ENCODE measurements around the gene MUC5B. TPM values are rescaled to one million over a fixed set of nuclear protein-coding genes. Genes with fewer than 3 reads are reported as not detected.
"Not testable (repeated sequence)": the region's sequence is repeated elsewhere in the genome, so short reads cannot be mapped to it uniquely, and the experiment has no call there.

The MUC5B gene
- total RNA-seq, 1 donor, result not detected

DNA sequence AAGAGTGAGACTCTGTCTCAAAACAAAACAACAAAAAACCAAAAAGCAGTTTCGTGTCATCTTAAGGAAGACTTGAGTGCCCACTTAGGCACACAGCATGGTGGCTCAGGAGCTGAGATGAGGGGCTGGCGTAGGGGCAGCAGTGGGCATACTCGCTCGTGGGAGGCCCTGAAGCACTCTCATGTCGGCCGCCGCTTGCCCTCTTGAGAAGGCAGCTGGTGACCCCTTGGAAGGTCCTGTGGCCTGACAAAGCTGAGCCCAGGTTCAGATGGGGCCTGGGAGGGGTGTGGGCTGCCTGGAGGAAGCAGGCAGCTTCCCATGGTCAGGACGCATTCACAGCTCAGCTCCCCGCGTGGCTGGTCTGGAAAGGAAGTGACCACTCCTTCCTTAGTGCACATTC is 15.0 kb downstream of the MUC5B start:
- DNase-seq (ENCODE audit: low read depth), result no peak
- no peak overlapping the region for H3K4me3 ChIP-seq (ENCODE audit: low read depth, low read length)
- no peak for TF ChIP-seq CTCF (IDR thresholded peaks at IDR 0.05; ENCODE audit: insufficient read depth, low read depth, low read length)

GRCh38 chr11:1238767-1239595 is 16.1 kb downstream of the MUC5B start:
- H3K4me3 ChIP-seq (ENCODE audit: low read depth, low read length), result no peak overlapping the region

GRCh38 chr11:1239596-1240205 is 16.8 kb downstream of the MUC5B start:
- no peak for TF ChIP-seq CTCF (IDR thresholded peaks at IDR 0.05; ENCODE audit: insufficient read depth, low read depth, low read length)
- no peak overlapping the region for H3K4me3 ChIP-seq (ENCODE audit: low read depth, low read length)

More at GRCh38 chr11:1238767-1239595, 16.1 kb downstream of the MUC5B start:
- DNase-seq (ENCODE audit: low read depth), result no peak
- TF ChIP-seq CTCF (IDR thresholded peaks at IDR 0.05; ENCODE audit: insufficient read depth, low read depth, low read length), result no peak

GRCh38 chr11:1240771-1241170 is 17.9 kb downstream of the MUC5B start:
- DNase-seq (ENCODE audit: low read depth), result no peak
- no peak for TF ChIP-seq CTCF (IDR thresholded peaks at IDR 0.05; ENCODE audit: insufficient read depth, low read depth, low read length)
- no peak overlapping the region for H3K4me3 ChIP-seq (ENCODE audit: low read depth, low read length)

More at GRCh38 chr11:1239596-1240205, 16.8 kb downstream of the MUC5B start:
- DNase-seq (ENCODE audit: low read depth), result no peak

- no peak for TF ChIP-seq CTCF (IDR thresholded peaks at IDR 0.05; ENCODE audit: insufficient read depth, low read depth, low read length)
- DNase-seq (ENCODE audit: low read depth), result no peak
- H3K4me3 ChIP-seq (ENCODE audit: low read depth, low read length), result no peak overlapping the region
Observed at GRCh38 chr11:1241706-1242105, 18.8 kb downstream of the MUC5B start.

DNA sequence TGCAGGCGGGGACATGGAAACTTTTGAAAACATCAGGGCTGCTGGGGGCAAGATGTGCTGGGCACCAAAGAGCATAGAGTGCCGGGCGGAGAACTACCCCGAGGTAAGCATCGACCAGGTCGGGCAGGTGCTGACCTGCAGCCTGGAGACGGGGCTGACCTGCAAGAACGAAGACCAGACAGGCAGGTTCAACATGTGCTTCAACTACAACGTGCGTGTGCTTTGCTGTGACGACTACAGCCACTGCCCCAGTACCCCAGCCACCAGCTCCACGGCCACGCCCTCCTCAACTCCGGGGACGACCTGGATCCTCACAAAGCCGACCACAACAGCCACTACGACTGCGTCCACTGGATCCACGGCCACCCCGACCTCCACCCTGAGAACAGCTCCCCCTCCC is 19.4 kb downstream of the MUC5B start:
- TF ChIP-seq CTCF (IDR thresholded peaks at IDR 0.05; ENCODE audit: insufficient read depth, low read depth, low read length), result no peak
- DNase-seq (ENCODE audit: low read depth), result no peak
- no peak overlapping the region for H3K4me3 ChIP-seq (ENCODE audit: low read depth, low read length)

GRCh38 chr11:1242751-1243150 is 19.9 kb downstream of the MUC5B start:
- not testable (repeated sequence) for DNase-seq (ENCODE audit: low read depth); H3K4me3 ChIP-seq (ENCODE audit: low read depth, low read length)

GRCh38 chr11:1243521-1243920 is 20.7 kb downstream of the MUC5B start:
- not testable (repeated sequence) for H3K4me3 ChIP-seq (ENCODE audit: low read depth, low read length); DNase-seq (ENCODE audit: low read depth)

DNA sequence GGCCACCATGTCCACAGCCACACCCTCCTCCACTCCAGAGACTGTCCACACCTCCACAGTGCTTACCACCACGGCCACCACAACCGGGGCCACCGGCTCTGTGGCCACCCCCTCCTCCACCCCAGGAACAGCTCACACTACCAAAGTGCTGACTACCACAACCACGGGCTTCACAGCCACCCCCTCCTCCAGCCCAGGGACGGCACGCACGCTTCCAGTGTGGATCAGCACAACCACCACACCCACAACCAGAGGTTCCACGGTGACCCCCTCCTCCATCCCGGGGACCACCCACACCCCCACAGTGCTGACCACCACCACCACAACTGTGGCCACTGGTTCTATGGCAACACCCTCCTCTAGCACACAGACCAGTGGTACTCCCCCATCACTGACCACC is 21.7 kb downstream of the MUC5B start:
- H3K4me3 ChIP-seq (ENCODE audit: low read depth, low read length); DNase-seq (ENCODE audit: low read depth): not testable (repeated sequence)

- DNase-seq (ENCODE audit: low read depth); H3K4me3 ChIP-seq (ENCODE audit: low read depth, low read length): not testable (repeated sequence)
Observed at GRCh38 chr11:1245717-1246116, 22.9 kb downstream of the MUC5B start.

GRCh38 chr11:1246301-1246700 is 23.4 kb downstream of the MUC5B start:
- H3K4me3 ChIP-seq (ENCODE audit: low read depth, low read length); DNase-seq (ENCODE audit: low read depth): not testable (repeated sequence)
